ENCODE data around the gene PGP.

PGP gene

DNA sequence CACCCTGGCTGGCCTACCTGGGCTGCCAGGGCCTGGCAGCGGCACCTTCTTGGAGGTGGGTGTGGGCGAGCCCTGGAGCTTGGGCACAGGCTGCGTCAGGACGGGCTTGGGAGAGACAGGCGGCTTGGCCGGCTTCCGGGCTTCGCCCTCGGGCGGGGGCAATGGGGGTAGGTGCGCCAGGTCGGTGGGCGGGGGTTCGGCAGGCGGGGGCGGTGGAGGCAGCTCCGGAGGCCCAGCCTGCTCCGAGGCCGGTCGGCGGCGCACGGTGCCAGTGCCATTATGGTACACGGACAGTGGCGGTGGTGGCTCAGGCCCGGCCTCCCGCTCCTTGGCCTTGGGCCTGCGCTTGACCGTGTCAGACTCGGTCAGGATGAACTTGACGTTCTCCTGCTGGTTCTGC is 35.1 kb downstream of the PGP start:
- no peak for DNase-seq

DNA sequence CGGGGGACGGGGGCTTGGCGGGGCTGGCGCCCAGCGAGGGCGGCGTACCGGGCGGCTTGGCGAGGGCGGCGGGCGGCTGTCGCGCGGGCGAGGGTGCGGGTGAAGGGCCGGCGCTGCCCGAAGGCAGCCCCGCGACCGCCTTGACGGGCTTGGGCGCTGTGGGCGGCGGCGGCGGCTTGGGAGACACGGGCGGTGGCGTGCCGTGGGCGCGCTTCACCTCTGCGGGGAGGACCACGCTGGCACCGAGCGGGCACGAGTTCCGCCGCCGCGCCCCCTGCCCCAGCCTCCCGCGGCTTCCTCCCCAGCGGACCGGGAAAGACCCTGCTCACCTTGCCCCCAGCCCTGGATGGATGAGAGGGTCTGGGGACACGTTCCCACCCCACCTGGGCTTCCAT is 35.5 kb downstream of the PGP start:
- DNase-seq = no peak

DNA sequence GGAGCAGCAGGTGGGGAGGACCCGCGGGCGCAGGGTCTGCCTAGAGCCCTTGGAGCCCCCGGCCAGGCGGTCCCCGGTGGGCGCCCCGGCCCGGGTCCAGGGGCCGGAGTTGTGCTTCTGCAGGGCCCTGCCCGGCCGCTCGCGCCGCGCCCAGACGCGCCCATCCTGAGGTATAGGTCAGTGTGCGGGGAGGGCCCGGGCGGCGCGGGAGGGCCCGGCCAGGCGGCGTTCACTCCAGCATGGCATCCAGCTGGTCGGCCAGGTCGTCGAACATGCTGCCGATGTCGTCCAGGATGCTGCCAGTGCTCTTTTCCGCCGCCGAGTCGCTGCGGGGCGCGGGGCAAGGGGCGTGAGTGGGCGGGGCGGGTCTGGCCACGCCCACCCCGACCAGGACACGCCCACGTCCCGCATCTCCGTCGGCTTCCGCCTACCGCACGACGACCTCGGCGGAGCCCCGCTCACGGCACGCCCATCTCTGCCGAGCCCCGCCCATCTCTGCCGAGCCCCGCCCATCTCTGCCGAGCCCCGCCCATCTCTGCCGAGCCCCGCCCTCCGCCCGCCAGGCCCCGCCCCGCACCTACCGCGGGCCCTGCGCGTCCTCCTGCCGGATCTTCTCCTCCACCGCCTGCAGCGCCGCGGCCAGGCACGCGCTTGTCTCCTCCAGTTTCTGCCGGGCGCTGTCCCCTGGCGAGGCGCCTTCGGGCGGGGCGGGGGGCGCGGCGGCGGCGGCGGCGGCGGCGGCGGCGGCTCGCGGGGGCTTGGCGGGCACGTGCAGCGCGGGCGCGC is 36.1 kb downstream of the PGP start:
- no peak for DNase-seq

GRCh38 chr16:2177561-2177960 is 37.1 kb downstream of the PGP start:
- no peak for DNase-seq

DNA sequence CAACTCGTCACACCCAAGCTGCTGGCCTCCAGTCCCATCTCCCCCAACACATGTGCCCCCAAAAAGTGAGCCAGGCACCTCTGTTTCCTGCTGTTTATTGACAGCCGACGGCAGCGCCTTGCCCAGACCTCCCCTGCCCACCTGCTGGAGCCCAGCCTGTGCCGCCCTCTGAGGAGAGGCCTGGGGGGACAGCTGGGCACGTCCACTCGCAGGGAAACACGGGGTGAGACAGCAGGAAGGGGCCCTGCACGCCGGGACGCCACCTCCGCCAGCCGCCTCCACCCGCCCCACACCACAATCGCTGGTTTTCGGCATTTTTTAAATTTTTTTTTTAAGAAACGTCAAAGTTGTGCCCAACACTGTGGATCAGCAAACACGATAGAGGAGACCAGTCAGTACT is 37.5 kb downstream of the PGP start:
- DNase-seq = no peak

GRCh38 chr16:2176047-2176446 is 38.6 kb downstream of the PGP start:
- DNase-seq = no peak

GRCh38 chr16:2175454-2175853 is 39.2 kb downstream of the PGP start:
- DNase-seq = no peak

- no peak for DNase-seq
Observed at GRCh38 chr16:2174396-2175131, 40.1 kb downstream of the PGP start.

- DNase-seq = no peak
Observed at GRCh38 chr16:2173916-2174315, 40.7 kb downstream of the PGP start.

DNA sequence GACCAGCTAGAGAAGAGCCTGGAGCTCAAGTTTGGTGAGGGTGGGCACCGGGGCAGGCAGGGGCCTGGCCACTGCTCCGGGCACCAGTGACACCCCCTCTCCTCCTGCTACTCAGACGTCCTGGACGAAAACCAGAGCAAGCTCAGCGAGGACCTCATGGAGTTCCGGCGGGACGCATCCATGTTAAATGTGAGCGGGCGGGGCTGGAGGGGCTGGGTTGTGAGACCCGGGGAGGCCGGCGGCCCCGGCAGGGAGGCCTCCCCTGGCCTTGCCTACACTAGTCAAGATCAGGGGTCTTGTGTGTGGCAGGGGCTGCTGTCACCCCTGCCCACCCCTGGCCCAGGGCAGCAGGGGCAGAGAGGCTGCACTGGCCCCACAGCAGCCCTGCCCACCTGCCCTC is 41.3 kb downstream of the PGP start:
- no peak for DNase-seq

DNA sequence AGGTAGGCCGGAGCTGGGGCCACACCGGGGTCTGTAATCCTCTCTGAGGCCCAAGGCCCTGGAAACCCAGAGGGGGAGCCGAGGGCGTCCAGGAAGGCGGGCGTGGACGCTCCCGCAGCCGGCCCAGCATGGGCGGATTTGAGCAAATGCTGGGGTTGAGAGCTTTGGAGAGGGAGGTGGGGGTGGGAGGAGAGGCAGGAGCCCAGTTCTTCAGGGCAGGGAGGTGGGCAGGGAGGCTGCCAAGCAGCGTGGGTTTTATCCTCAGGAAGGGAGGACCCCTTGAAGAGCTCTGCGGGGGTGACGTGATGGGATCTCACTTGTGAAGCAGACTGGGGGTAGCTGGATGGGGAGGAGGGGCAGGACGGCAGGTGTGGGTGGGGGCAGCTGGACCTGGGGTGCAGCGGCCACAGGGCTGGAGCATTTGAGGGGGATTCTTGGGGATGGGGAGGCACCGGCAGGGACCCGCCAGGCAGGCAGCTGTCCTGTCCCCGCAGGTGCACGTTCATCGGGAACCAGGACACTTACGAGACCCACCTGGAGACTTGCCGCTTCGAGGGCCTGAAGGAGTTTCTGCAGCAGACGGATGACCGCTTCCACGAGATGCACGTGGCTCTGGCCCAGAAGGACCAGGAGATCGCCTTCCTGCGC is 41.8 kb downstream of the PGP start:
- DNase-seq = no peak

GRCh38 chr16:2171601-2172178 is 43.0 kb downstream of the PGP start:
- no peak for DNase-seq

- DNase-seq = no peak
Observed at GRCh38 chr16:2170587-2171435, 43.8 kb downstream of the PGP start.

GRCh38 chr16:2170080-2170479 is 44.6 kb downstream of the PGP start:
- DNase-seq = no peak

- DNase-seq = no peak
Observed at GRCh38 chr16:2167068-2167638, 47.5 kb downstream of the PGP start.

DNA sequence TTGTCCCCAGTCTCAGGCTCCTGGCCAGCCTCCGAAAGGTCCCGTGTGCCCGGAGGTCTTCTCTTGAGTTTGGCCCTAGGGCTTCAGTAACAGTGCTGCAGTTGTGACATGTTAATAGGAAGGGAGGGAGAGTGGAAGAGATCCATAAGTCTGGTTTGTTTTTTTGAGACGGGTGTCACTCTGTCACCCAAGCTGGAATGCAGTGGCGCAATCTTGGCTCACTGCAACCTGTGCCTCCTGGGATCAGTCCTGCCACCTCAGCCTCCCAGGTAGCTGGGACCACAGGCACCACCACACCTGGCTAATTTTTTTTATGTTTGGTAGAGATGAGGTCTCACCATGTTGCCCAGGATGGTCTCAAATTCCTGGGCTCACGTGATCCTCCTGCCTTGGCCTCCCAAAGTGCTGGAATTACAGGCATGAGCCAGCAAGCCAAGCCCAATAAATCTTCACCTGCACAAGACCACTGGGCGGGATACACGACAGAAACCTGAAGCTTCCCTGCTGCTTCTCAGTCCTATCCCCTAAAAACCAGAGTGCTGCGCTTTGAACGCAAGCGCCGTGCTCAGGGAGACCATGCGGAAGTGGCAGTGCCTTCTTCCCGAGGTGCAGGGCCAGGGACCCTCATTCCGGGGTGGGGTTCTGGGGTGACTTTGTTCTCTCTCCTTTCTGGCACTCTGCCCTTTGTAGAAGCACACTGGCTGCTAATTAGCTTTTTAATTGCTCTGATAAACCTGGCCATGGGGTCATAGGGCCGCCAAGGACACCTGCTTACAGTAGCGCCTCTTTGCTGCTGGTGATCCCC is 48.2 kb downstream of the PGP start:
- DNase-seq = no peak

DNA sequence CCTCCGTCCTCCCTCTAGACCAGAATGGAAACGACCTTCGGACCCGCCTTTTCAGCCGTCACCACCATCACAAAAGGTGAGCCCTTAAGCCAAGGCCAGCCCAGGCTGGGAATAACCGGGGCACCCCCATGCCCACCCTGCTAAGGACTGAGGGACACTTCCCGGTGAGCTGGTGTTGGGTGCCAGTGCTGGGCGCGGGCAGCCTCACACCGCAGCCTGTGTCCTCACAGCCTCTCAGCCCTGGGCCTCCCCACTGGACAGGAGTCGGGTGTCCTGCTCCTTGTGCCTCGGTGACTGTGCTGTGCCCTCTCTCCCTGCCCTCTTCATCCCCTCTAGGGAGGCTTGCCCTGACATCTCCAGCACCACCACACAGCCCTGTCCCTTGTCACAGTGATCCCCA is 48.8 kb downstream of the PGP start:
- DNase-seq = no peak

- DNase-seq = no peak
Observed at GRCh38 chr16:2163211-2163881, 51.3 kb downstream of the PGP start.

DNA sequence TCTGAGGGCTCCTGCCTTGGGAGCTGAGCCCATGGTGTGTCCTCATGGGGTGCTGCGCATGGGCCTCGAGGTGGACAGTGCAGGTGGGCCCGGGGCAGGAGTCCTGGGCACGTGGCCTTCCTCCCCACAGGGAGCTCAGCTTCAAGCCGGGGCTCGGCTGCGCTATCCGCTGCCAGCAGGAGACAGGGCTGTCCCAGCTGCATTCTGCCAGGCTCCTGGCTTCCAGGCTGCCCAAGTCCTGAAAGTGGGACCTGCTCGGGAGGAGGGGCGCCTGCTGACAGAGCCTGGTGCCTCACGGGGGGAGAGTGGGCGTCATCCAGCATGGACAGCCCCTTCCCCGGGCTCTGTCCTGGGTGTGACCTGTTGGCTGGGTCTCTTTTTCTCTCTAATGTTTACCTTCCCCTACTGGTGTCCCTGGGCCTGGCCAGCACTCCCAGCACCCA is 51.9 kb downstream of the PGP start:
- DNase-seq = no peak

GRCh38 chr16:2161911-2162310 is 52.7 kb downstream of the PGP start:
- no peak for DNase-seq
